Pulmonary artery endothelial cell (primary cell): Measurements from ENCODE around the gene PDGFB. TPM values are rescaled to one million over a fixed set of nuclear protein-coding genes. Genes with fewer than 3 reads are reported as not detected.
A peak's percentile ranks its signal among the peaks of the same experiment; 100 is the strongest.

Experiments used
- DNase-seq: peaks from one replicate; pipeline ENCODE4 v3.0.0-alpha.2; 2011; ENCODE audit warnings: low read depth, low spot score
- total RNA-seq: library from RNA; depleted of rRNA; stranded (reverse); fragments of >200 nt; gene quantifications from 2 replicates; pipeline ENCODE4 v1.2.3, GENCODE V29; 2014

The PDGFB gene
- total RNA-seq, 1 donor from 2014 or later: 53.3 TPM

DNA sequence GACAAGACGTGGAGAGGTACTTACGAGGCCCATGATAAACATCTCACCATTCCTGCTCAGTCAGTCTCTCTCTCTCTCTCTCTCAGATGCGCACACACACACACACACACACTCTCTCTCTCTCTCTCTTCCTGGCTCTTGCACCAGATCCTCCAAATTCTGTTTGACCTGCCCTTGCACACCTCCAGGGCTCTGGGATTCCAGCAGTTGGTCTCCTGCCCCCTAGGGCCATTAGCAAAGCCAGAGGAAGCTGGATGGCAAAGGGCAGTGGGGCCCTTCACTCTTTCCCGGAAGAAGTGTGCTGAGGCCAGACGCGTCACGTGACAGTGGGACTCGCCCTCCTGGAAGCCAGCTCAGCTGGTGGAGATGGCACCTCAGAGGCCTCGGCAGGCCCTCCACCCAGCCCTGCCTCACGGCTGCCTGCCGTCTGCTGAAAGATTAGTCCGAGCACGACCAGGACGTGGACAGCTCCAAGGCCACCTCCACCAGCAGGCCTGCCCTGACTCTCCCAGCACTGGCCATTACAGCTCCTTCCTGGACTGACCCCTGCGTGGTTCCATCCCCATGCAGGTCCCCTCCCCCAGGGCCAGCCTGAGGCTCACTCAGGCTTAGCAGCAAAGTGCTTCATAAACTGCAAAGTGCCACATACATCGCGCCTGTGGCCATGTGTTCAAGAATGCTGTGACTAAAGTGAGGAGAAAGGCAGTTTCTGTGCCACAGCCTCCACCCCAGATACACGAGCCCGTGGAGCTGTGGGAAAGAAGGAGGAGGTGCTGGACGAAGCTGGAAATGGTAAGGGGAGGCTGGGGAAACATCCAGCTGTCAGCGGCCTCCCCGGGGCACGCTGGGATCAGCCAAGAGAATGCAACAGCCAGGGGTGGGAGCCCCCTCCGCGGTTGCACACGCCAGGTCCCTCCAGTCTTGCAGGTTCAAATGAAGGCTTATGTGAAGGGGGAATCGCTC lies 3.7 kb downstream of the PDGFB start:
- no peak for DNase-seq

- no peak for DNase-seq
Measured at GRCh38 chr22:39239561-39240423, 5.0 kb downstream of the PDGFB start.

DNA sequence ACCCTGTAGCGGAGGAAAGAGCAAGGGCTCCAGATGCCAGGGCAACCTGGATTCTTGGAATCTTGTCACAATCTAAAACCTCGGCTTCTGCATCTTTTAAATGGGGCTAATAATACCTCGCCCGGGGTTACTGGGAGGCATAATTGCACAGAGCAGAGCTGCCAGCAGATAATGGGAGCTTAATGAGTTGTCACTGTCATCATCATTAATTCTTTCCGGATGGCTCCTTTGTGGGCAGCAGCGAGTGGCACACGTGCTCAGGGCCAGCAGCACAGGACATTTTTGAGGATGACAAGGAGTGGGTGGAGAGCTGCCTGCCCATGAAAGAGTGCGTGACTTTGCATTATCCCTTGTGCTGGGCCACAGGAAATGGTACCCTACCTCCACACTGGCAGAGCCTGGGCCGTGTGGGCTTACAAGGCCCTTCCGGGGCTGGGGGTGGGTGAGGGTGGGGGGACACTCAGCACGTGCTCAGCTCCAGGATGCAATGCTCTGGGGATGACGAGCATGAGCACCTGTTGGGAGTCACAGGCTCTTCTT lies 5.7 kb downstream of the PDGFB start:
- no peak for DNase-seq

DNA sequence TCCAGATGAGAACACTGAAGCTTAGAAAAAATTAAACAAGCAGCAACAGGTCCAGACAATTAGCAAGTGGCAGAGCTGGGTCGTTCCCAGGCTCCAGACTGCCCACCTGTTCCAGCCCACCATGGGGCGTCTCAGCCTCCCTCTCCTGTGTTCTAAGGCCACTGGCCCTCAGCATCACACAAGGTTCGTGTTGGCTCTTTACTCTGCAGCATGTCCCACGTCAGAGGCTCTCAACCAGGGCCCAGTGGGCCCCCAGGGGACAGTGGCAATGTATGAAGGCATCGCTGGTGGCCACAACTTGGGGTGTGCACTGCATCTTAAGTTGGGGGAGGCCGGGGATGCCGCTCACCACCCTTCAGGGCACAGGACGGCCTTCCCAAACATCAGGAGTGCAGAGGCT lies 6.2 kb downstream of the PDGFB start:
- no peak for DNase-seq

DNA sequence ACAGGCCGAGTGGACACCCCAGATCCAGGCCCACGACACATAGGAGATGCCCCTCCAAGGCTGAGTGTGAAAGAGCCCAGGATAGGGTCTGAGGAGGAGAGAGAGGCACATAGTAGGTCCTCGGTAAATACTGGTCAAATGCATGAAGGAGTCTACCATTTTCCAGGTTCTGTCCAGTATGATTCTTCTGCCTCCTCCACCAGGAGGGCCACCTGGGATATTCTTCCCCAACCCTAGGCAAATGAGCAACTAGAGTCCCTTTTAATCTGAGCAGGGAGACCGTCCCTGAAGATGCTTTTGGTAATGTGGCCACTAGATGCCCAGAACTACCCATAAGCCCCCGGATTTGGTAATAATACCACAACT lies 6.7 kb downstream of the PDGFB start:
- DNase-seq: no peak

- DNase-seq: no peak
Measured at GRCh38 chr22:39237318-39238100, 7.3 kb downstream of the PDGFB start.

DNA sequence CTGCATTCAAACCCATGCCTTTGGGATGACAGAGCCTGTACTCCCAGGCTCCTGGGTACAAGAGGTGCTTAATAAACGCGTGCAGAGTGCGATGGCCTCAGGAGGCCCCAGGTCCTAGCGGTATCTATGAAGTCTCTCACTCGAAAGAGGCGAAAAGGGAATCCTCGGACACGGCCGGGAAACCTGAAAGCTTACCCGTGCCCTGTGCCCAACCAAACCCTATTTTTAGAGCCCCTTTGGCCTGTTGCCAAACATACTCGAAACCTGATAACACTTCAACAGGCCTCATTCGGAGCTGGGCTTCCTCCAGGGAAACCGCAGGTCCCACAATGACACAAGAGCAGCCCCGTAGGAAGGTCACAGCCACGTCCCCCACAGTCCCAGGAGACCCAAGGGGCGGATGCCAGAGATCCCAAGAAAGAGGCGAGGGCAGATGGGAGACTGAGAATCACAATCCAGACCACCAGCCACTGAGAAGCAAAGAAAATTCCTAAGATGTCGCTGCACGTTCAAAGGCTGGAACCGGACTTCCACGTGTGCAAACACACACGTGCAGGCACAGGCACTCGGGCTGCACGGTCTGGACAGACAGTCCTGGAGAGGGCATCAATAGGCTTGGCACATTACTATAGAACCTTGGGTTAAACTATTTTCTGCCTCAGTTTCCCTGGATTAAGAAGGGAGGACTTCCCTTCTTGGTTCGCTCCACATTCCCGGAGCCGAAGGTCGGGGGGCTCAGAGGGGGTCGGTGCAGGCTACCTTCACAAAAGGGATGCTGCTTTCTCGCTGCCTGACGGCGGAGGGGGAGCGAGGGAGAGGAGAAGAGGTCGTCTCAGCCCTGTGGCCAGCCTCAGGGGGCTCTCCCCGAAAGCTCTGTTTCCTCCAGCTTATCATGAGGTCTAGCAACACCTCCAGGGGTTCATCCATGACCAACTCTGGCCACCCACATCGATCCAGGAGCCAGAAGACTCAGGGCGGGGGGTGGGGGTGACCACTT lies 8.2 kb downstream of the PDGFB start:
- DNase-seq: no peak

- DNase-seq: no peak
Measured at GRCh38 chr22:39234867-39235687, 9.7 kb downstream of the PDGFB start.

- peak; percentile 64 for DNase-seq
Measured at GRCh38 chr22:39234472-39234787, 10.4 kb downstream of the PDGFB start.

GRCh38 chr22:39233710-39234471 lies 10.9 kb downstream of the PDGFB start:
- no peak for DNase-seq

- no peak for DNase-seq
Measured at GRCh38 chr22:39232806-39233709, 11.7 kb downstream of the PDGFB start.

DNA sequence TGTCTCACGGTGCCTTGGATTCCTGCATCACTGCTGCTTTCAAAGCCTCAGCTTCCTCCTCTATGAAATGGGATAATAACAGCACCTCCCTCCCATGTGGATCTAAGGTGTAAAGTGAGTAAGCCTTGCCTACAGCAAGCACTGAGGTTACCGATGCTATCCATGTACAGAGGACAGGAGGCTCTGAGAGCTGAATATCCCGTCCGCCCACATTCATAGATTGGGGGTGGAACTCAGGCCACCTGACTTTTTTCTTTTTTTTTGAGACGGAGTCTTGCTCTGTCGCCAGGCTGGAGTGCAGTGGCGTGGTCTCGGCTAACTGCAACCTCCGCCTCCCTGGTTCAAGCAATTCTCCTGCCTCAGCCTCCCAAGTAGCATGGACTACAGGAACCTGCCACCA lies 12.5 kb downstream of the PDGFB start:
- no peak for DNase-seq

DNA sequence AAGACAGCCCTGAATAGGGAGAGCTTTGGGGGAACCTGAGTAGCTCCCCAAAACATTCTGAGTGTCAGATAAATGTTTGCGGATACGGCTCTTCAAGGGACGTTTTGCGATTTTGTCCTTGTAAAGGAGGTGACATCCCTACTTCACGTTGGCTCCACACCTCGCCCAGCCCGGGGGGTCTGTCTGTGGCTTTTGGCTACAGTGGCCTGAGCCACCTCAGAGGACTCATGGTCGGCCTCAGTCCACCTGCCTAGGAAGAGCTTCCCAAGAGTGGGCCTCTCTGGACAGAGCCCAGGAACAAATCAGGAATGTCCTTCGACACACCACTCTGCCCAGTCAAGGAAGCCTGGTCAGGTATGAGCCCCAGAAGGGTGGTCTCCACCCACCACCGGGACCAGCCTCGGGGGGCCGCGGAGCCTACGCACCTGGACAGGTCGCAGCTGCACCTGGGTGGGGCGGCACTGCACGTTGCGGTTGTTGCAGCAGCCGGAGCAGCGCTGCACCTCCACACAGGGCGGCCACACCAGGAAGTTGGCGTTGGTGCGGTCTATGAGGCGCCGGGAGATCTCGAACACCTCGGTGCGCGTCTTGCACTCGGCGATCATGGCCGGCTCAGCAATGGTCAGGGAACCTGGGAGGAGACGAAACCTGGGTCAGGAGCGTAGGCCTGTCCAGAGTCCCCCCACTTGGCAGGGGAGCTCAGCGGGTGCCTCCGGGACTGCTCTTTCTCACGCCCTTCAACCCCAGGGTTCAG lies 13.4 kb downstream of the PDGFB start:
- no peak for DNase-seq

- no peak for DNase-seq
Measured at GRCh38 chr22:39230261-39231196, 14.3 kb downstream of the PDGFB start.

DNA sequence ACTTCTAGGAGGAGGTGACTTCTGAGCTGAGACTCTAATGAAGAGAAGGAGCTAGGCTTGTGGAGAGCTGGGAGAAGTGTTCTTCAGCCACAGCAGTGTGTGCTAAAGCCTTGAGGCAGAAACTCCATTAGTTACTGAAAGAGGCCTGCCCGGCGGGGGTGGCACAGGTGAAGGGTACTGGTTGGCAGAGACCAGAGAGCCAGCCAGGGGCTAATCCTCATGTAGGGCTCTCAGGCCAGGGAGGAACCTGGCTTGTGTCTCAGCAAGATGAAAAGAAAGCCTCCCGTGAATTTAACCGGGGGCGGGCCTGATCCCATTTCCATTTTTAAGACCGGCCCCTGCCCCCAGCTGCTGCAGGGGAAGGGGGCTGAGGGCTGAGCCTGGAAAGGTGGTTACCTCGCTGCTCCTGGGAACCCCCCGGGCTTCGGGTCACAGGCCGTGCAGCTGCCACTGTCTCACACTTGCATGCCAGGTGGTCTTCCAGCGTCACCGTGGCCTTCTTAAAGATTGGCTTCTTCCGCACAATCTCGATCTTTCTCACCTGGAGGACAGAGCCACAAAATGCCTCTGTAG lies 15.0 kb downstream of the PDGFB start:
- DNase-seq: no peak
